ENCODE measurements around the gene NUDCD3.

The NUDCD3 gene

GRCh38 chr7:44402401-44403060 is 87.9 kb downstream of the NUDCD3 start:
- TF ChIP-seq, protein P1, sequence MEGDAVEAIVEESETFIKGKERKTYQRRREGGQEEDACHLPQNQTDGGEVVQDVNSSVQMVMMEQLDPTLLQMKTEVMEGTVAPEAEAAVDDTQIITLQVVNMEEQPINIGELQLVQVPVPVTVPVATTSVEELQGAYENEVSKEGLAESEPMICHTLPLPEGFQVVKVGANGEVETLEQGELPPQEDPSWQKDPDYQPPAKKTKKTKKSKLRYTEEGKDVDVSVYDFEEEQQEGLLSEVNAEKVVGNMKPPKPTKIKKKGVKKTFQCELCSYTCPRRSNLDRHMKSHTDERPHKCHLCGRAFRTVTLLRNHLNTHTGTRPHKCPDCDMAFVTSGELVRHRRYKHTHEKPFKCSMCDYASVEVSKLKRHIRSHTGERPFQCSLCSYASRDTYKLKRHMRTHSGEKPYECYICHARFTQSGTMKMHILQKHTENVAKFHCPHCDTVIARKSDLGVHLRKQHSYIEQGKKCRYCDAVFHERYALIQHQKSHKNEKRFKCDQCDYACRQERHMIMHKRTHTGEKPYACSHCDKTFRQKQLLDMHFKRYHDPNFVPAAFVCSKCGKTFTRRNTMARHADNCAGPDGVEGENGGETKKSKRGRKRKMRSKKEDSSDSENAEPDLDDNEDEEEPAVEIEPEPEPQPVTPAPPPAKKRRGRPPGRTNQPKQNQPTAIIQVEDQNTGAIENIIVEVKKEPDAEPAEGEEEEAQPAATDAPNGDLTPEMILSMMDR (IDR thresholded peaks at IDR 0.05; ENCODE audit: extremely low read depth, insufficient read depth, missing control alignments), result no peak
- in situ Hi-C loops (cut with MboI; ENCODE audit: low pct_unique_long_range_greater_than_20kb, low sequenced_read_pairs, unreplicated experiment), result no loop called here
- no peak for DNase-seq (ENCODE audit: low spot score)

GRCh38 chr7:44401692-44402091 is 88.8 kb downstream of the NUDCD3 start:
- in situ Hi-C loops (cut with MboI; ENCODE audit: low pct_unique_long_range_greater_than_20kb, low sequenced_read_pairs, unreplicated experiment), result no loop called here
- TF ChIP-seq, protein P1 (IDR thresholded peaks at IDR 0.05; ENCODE audit: extremely low read depth, insufficient read depth, missing control alignments), result no peak
- no peak for DNase-seq (ENCODE audit: low spot score)

- TF ChIP-seq, protein P1 (IDR thresholded peaks at IDR 0.05; ENCODE audit: extremely low read depth, insufficient read depth, missing control alignments), result no peak
- no peak for DNase-seq (ENCODE audit: low spot score)
- in situ Hi-C loops (cut with MboI; ENCODE audit: low pct_unique_long_range_greater_than_20kb, low sequenced_read_pairs, unreplicated experiment), result no loop called here
These were observed 90.4 kb downstream of the NUDCD3 start for GRCh38 chr7:44400033-44400511.

GRCh38 chr7:44398953-44399574 is 91.4 kb downstream of the NUDCD3 start:
- in situ Hi-C loops (cut with MboI; ENCODE audit: low pct_unique_long_range_greater_than_20kb, low sequenced_read_pairs, unreplicated experiment), result no loop called here
- TF ChIP-seq, protein P1 (IDR thresholded peaks at IDR 0.05; ENCODE audit: extremely low read depth, insufficient read depth, missing control alignments), result no peak
- DNase-seq (ENCODE audit: low spot score), result no peak

DNA sequence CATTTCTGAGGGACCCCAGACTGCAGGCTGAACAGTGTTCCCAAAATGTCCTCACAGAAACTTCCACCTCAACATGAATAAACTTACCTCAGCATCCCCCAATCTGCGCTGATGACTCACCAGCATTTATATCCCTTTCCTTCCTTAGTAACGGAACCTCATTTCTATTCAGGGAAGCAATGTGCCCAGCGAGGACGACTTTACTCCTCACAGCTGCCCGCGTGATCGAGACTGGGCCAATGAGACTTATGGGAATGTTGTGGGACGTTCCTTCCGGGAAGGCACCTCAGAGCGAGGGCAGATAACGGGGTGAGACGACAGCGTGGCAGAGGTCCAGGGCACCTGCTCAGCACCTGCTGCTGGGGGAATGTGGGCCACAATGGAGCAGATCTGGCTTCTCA is 91.9 kb downstream of the NUDCD3 start:
- in situ Hi-C loops (cut with MboI; ENCODE audit: low pct_unique_long_range_greater_than_20kb, low sequenced_read_pairs, unreplicated experiment), result no loop called here
- TF ChIP-seq, protein P1 (IDR thresholded peaks at IDR 0.05; ENCODE audit: extremely low read depth, insufficient read depth, missing control alignments), result no peak

GRCh38 chr7:44396931-44397545 is 93.4 kb downstream of the NUDCD3 start:
- DNase-seq (ENCODE audit: low spot score), result no peak
- TF ChIP-seq, protein P1 (IDR thresholded peaks at IDR 0.05; ENCODE audit: extremely low read depth, insufficient read depth, missing control alignments), result no peak
- in situ Hi-C loops (cut with MboI; ENCODE audit: low pct_unique_long_range_greater_than_20kb, low sequenced_read_pairs, unreplicated experiment), result no loop called here

More for the DNA sequence above, 91.9 kb downstream of the NUDCD3 start:
- DNase-seq (ENCODE audit: low spot score), result no peak

Measured in GM13977 (cell line).